ENCODE data around the gene GFRA1.

The GFRA1 gene

GRCh38 chr10:116270771-116271592 is 2.0 kb downstream of the GFRA1 start:
- no peak for DNase-seq (ENCODE audit: low read depth)

DNA sequence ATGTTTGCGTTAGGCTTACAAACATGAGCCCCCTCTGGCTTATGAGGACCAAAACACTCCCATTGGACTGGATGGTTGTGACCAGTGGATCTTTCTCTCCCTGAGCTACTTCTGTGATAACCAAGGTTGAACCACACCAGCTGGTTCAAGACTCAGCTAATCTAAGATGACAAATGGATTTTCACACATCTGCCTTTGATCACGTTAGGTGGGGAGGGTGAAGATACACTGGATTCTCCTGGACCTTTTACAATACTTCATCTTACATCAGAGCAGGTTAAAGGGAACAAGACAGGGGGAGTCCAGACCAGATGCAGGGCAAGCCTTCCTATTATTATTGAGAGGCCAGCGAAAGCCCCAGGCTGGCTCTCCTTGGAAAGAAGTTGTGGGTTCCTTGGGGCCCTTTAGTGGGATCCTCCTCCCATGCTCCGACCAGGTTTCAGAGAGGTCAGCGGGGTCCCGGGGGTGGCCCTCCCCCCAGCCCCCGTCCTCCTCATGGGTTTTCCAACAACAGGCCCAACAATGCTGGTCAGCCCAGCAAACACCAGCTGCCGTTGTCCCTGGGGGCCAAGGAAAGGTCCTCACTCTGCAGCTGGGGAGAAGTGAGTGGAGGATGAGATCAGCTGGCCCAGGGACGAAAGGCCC is 2.8 kb downstream of the GFRA1 start:
- no peak for DNase-seq (ENCODE audit: low read depth)

GRCh38 chr10:116269619-116270018 is 3.4 kb downstream of the GFRA1 start:
- DNase-seq (ENCODE audit: low read depth) = no peak

GRCh38 chr10:116268976-116269375 is 4.0 kb downstream of the GFRA1 start:
- DNase-seq (ENCODE audit: low read depth) = no peak

DNA sequence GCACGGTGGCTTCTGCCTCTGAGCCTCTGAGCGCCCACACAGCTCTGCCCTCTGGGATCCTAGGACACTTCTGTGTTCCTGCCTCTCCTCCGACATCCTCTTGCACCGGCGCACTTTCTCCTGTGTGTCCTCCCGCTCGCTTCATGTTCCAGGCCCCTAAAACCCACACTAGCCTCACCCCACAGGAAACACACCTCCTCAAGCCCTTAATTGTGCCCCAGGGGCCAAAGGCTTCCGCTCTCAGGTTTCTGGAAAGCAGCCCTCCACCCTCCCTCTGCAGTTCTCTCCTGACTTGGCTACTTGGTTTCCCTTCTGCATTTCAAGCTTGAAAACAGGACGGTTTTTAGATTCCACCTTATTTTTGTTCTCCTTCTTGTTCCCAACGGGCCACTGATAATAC is 7.3 kb downstream of the GFRA1 start:
- DNase-seq (ENCODE audit: low read depth) = no peak

- DNase-seq (ENCODE audit: low read depth) = no peak
Observed at GRCh38 chr10:116263870-116264655, 8.9 kb downstream of the GFRA1 start.

- no peak for DNase-seq (ENCODE audit: low read depth)
Observed at GRCh38 chr10:116262678-116263077, 10.3 kb downstream of the GFRA1 start.

DNA sequence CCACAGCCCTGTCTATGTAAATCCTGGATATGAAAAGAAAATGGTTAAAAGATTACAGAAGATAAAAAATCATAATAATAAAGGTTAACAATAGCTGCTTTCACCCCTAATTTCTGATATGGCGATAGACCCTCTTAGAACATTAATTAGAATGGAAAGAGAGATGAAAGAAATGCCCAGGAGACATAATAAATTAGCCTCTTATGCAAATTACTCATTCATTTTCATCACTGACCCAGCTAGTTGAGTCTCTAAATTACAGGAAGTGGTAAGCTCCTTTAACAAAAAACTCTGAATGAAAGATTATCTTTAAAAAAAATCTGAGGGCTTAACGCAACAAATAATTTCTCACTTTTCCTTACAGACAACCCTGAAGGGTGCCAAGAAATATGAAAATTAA is 12.4 kb downstream of the GFRA1 start:
- DNase-seq (ENCODE audit: low read depth) = no peak

DNA sequence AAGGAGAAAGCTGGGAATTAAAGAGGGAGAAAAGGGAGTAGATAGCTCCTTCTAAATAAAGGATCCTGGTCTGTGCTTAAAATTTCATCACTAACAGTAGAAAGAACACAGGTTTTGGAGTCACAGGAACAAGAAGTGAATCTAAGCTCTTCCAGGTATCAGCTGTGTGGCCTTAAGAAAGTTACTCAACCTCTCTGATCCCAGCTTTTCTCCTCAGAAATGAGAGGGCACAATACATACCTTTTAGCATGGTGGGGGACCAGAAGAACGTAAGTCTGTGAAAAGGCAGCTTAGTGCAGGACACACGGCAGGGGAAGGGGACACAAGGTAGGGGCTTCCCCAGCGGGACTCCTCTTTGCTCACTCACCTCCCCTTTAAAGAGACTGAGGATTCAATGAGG is 13.4 kb downstream of the GFRA1 start:
- no peak for DNase-seq (ENCODE audit: low read depth)

DNA sequence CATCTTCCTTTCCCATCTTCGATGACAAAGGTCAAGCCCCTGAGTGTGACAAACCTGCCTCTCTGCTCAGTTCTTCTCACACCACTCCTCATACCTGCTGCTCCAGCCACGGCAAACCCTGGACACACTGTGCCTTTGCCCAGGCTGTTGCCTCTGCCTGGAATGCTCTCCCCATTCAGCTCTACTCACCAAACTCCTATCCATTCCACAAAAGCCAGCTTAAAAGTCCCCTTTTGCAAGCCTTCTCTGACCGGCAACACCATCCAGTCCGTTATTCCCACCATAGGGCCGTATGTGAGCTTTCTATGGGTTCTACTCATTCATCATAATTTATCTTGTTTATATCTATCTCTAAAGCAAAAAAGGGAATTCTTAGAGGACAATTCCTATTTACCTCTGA is 15.2 kb downstream of the GFRA1 start:
- DNase-seq (ENCODE audit: low read depth) = no peak

DNA sequence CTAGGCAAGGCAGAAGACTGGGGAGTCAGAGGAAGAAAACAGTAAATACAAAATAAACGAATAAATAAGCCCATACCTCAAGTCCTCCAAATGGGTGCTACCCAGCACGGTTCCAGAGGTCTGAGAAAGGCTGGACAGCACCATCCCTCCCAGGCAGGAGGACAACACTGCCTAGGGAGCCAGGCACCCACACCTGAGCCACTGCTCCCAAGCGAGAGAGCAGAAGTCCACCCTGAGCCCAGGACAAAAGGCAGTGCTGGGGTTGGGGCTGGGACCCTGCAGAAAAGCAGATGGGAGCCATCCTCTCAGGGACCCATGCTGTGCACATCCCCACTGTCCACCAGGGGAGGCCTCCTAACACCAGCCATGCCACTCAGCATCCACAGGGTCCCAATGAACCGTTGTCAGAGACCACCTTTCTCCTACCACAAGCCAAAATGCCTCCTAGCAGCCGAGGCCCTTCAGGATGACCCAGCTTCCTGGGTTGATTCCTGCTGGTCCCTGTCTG is 16.2 kb downstream of the GFRA1 start:
- DNase-seq (ENCODE audit: low read depth) = no peak

DNA sequence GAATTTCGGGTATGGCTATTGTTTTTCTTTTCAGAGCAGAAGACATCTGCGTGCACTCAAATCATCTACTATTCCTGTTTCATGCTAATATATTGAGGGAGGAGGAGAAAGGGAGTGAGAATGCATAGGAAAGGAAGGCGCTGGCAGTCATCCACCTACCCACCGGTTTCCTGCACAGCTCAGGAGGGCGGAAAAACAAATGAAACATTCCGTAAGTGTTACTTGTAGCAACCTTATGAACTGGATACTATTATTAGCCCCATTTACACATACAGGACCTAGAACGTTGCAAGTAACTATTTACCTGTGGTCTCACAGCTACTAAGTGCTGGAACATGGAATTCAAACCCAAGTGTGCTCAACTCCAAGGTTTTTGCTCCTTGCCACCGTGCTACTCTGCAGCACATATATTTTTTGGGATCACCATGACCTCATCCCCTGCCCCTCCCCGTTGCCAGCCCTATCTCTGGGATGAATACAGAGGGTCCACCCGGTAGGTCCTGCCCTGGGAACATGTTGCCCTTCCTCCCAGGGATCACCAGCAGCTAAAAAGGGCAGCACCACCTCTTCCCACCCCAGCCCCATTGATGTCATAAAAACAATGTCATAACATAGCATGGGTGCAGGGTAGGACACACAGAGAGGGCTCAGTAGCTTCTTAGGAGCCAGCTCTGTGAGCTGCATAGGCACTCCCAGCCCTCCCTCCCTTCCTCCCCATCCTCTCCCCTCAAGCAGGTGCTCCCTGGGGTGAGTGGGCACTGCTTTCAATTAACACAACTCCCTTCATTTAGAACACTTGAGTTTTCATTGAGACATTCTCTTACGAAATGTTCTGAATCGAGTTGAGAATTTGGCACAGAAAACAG is 16.9 kb downstream of the GFRA1 start:
- DNase-seq (ENCODE audit: low read depth) = no peak

GRCh38 chr10:116254422-116255155 is 18.4 kb downstream of the GFRA1 start:
- no peak for DNase-seq (ENCODE audit: low read depth)

GRCh38 chr10:116253716-116254115 is 19.3 kb downstream of the GFRA1 start:
- DNase-seq (ENCODE audit: low read depth) = no peak

DNA sequence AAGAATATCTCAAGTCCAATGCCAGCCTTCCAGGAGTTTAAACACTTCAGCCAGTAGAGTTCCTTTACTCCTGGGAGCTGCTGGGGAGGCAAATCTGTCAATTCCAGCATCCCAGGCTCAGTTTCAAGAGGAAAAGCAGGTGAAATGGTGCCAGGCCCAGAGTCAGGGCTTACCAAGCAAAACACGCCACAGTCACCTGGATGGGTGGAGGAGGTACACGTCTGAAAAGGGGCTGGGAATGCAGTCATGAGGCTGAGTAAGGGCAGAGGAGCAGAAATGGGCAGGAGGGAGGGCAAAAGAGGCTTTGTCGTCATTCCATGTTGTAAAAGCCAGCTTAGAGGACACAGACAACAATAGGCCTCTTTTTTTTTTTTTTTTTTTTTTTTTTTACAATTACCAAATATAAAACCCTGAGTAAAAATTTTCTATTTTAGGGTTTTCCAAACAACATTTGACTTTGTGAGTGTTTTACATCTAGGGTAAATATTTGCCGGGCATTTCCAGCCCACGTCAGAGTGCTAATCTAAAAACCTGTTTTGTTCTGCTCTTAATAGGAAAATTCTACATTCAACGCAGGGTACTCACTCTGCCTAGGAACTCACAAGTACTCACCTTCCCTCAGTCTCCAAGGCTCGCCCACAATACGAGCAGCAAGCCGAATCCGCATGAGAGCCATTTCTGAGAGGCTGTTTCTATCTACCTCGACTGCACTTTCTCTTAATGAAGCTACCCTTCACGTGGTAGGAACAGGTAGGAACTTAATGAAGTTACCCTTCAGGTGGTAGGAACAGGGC is 21.2 kb downstream of the GFRA1 start:
- DNase-seq (ENCODE audit: low read depth) = no peak

GRCh38 chr10:116247691-116248090 is 25.3 kb downstream of the GFRA1 start:
- no peak for DNase-seq (ENCODE audit: low read depth)

- no peak for DNase-seq (ENCODE audit: low read depth)
Observed at GRCh38 chr10:116246263-116246662, 26.7 kb downstream of the GFRA1 start.

DNA sequence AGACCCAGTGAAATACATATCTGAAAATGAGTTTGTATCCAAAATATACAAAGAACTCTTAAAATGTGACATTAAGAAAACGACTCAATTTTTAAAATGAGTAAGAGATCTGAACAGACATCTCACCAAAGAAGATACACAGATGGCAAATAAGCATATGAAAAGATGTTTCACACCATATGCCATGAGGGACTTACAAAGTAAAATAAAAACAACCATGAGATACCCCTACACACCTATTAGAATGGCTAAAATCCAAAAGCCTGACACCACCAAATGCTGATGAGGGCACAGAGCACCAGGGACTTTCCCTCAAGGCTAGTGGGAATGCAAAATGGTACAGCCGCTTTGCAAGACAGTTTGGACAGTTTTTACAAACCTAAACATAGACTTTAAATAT is 27.9 kb downstream of the GFRA1 start:
- no peak for DNase-seq (ENCODE audit: low read depth)

DNA sequence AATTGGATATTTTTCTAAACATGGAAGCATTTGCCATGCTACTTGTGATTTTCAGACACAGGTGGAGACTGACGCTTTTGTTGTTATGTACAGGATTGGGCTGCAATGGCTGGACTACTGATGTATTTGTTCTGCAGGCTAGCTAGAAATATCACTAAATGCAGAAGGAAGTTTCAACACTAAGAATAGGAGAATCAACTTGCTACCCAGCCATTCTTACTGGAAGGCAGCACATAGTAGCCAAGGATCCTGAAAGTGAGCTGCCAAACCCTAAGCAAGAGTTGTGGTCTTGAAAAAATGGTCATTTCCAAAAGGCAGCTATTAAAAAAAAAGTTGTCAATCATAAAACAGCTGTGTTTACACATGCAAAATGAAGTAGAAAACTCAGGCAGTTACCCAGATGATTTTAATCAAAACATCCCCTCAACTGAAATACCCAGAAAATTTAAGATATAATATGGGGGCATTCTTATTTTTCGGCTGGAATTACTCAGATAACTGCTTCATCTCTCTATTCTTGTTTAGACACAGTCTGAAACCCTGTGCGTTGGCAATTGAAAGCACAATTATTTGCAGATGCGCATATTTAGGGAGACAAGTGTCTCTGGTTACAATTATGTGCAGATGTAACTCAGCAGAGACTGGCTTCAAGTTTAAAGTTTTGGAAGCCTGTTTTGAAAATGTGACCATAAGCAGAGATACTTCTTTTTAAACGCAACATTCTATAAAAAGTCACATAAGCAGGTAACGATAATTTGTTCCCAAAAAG is 31.2 kb downstream of the GFRA1 start:
- no peak for DNase-seq (ENCODE audit: low read depth)
